Activated gamma-delta T cell treated with Interleukin-2 at 50 U/mL for 16 hours (primary cell): Measurements from ENCODE around the gene MARCHF5.
"Not testable (repeated sequence)": the region's sequence is repeated elsewhere in the genome, so short reads cannot be mapped to it uniquely, and the experiment has no call there.

Experiments
- DNase-seq: peaks from one replicate; pipeline ENCODE4 v3.0.0-alpha.2; 2020

Gene MARCHF5

GRCh38 chr10:92393173-92393572, 102.2 kb downstream of the MARCHF5 start:
- not testable (repeated sequence) for DNase-seq

GRCh38 chr10:92395271-92395670, 104.3 kb downstream of the MARCHF5 start:
- no peak for DNase-seq

GRCh38 chr10:92402234-92402633, 111.3 kb downstream of the MARCHF5 start:
- DNase-seq: not testable (repeated sequence)
